GM18909 (cell line): Measurements from ENCODE around the gene KCTD1.

Source experiments
- ATAC-seq: cut with Tn5 transposase; IDR thresholded peaks from one replicate; pipeline ENCODE4 v1.9.1; 2021; ENCODE audit warnings: mild to moderate bottlenecking; ENCODE audit not compliant: unreplicated experiment, poor library complexity

KCTD1 gene

DNA sequence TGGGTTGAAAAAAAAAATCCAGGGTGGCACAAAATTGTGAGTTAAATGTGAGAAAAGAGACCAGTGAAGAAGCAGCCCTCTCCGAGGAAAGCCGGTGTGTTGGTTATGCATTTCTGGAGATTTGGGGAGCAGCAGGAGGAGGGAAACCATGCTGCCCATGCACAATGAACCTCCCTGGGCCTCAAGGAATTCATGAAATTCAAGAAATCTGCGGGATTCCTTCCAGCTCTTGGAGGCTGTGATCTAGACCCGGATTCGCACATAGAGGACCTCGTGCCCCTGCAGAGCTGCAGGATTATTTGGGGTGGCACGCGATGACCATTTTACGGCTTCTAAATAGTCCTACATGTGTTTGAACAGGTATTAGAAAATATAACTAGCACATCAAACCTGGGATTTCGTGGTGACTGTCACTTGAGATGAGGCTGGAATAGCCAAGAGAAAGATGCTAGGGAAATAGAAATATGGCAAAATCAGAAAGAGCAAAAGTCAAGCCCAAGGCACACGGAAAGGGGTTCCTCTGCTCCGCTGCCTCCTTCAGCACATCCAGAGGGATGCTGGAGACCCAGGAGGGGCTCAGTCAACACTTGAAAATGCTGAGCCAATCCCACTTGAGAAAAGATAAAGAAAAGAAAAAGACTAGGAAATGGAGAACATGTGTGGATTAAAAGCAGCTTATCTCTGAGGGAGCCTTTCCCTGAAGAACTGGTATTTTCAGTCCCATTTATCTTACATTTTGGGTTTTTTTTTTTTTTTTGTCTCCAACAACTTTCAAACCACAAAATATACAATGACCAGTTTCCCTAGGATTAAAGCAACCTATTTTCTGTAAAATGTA, 22.0 kb downstream of the KCTD1 start:
- no peak for ATAC-seq

DNA sequence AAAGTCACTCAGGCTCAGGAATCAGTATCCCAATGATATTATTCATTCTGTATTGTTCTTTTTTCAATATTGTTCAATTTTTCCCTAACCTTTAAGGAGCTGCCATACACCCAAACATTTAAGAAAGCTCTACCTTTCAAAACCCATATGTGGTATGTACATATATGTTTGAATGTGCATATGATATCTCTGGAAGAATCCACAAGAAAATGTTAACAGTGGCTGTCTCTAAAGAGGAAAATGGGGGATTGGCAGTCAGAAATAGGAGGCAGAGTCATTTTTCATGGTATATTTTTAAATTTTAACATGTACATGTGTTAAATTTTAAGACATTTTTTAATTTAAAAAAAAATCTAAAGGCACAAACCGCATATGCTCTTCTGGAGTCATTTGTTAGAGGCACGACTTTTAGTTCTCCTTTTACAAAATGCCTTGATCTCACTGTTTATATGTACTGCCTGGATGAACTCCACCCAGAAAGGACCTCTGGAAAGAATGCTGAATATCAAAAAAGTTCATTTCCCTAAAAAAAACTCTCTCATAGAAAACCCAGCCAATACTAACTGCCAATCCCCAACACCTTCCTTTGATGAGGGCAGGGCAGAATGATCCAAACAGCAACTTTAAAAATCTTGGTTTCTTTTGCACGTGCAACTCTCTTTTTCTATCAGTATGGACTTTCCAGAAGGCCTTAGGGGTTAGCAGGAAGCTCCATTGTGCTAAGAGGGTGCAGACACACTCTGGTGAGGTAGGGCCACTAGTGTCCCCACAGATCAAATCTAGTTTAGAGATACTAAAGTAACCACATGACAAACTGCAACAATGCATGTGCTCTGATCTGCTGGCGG, 23.6 kb downstream of the KCTD1 start:
- no peak for ATAC-seq

DNA sequence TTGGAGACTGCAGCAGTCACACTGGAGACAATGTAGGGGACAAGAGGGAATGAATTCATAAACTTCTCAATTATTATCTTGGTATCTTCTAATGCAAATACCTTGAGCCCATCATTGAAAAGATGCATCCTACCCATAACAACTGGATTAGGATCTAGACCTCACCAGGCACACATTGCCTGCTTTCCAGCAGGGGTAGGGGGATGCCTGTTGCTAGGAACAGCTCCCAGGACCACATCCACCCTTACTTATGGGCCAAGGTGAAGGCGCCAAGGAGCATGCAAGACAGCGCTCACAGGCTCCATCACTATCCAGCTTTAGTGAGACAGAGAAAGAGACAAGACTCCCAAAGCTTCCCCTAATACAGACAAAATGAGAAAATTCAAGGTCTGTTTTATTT, 24.4 kb downstream of the KCTD1 start:
- ATAC-seq: no peak

DNA sequence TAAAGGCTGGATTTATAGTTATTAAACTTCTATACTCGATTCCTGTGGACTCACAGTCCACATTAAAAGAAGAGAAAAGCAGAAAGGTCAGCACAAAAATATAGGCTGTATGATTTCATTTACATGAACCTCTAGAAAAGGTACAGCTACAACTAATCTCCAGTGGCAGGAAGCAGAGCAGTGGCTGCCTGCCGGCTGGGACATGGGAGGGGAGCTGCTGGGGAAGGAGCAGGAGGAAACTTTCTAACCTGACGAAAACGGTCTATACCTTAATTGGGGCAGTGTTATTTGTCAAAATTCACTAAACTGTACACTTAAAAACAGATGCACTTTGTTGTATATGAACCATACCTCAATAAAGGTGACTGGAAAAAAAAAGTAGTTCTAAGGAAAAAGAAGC, 26.7 kb downstream of the KCTD1 start:
- ATAC-seq: no peak

DNA sequence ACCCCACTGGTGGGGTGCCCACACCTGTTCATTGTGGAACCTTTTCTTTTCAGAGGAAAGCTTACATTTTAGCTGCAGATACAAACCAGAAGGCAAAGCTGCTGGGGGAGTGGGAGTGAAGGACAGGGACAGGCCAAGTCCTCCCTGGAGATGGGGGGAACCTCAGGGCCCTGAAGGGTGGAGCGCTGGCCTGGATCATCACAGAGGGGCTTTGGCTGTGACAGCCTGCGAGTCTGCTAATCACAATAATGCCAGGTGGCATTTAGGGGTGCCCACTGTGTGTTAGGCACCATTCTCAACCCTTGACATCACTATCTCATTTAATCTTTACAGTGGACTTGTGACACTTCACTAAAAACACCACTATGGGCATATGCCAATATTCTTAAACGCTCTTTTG, 27.4 kb downstream of the KCTD1 start:
- ATAC-seq: no peak

DNA sequence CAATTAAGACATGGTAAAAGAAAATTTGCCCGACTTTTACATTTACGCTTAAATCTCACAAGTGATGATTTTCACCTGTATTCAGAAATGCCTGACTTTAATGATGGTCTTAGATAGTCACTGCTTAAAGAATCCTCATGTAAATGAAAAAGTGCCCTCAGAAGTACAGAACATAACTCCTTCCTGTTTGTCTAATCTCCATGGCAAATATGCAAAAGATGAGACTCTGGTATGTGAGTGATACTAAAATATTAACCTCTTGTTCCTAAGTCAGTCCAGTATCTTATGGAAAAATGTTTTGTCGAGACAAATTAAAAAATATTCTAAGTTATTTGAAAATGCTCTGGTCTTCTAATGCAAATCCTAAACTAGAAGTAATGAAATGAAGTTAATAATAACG, 29.2 kb downstream of the KCTD1 start:
- no peak for ATAC-seq

DNA sequence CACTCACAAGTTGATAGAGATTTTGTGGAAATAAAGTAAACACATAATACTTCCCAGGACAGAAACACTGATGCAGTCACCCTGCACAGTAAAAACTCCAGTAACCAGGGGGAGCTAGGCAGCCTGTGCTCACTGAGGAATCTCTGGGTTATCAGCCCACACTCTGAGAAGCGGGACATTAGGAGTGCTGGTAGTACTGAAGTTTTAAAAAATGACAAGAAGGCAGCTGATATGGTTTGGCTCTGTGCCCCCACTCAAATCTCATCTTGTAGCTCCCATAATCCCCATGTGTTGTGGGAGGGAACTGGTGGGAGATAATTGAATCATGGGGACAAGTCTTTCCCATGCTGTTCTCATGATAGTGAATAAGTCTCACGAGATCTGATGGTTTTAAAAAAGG, 31.4 kb downstream of the KCTD1 start:
- no peak for ATAC-seq

DNA sequence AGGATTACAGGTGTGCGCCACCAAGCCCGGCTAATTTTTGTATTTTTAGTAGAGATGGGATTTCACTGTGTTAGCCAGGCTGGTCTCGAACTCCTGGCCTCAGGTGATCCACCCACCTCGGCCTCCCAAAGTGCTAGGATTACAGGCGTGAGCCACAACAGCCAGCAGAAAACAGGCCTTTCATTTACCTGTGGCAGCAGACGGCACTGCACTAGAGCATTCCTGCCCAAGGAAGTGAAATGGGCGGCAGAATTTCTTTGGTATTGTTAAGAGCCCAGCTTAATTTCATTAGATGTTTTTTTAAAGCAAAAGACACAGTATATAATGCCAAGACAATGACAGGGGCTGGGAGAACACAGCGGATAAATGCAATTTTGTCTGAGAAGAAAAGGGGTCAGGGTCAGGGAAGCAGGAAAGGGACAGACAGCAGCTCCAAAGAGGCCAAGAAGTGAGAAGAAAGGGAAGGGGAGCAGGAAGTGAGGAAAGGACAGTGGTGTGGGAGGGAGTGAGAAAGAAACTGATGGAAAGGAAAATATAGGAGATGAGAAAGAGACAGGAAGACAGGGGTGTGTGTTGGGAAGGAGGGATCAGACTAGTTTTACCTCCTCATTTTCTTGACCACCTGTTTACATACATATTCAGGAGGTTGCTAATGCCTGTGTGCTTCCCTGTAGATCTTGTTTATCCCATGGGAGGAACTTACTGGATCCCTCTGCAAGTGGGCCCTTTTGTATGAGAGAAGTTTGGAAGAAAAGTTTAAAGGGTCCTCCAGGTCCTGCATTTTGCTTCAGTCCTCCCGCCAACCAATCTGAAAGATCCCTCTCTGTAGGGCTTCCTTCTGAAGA, 32.5 kb downstream of the KCTD1 start:
- ATAC-seq: no peak

DNA sequence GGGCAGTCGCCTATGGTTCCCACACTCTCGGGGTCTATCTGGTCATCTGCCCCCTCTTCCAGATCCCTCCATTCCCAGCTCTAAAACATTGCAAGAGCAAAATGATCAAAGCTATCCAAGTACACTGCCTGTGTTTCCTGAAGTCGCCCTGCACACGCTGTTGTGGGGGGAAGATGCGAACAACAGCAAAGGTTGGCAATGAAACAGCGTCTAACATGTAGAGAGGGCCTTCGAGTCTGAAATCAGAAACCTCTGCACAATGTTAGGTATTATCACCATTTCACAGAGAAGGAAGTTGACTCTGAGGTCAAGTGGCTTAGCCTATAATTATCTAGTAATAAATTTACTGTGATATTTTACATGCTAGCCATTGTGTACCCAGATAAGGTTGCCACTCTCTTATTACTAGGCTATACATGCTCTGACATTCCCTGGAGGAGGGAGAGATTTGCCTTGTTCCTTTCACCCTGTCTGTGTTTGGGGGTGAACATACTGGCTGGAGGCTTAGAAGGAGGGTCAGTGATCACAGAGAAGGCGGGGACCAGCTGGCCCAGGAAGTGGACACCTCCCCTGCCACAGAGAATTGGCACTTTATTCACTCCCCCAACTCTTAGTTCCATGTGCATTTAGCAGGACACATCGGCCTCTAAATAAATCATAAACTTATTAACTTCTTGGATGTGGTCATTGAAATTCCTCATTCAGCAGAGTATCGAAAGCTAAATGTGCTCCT, 36.8 kb downstream of the KCTD1 start:
- ATAC-seq: no peak

DNA sequence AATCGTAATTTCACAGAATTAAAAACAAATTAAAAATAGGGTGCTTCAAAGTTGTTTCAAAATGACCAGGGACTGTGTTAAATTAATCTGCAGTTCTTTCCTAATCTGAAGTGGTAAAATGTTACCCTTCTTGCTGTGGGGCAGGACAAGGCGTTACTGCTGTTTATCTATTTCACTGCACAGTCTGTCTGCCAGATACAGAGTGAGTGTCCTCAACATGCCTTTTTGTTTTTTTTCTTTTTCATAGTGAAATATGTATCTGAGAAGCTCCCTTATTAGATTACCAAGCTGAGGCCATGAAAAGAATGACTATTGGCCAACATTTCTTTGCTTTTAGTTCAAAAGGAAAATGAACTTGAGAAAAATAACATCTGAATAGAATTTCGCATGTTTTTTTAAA, 38.0 kb downstream of the KCTD1 start:
- no peak for ATAC-seq

DNA sequence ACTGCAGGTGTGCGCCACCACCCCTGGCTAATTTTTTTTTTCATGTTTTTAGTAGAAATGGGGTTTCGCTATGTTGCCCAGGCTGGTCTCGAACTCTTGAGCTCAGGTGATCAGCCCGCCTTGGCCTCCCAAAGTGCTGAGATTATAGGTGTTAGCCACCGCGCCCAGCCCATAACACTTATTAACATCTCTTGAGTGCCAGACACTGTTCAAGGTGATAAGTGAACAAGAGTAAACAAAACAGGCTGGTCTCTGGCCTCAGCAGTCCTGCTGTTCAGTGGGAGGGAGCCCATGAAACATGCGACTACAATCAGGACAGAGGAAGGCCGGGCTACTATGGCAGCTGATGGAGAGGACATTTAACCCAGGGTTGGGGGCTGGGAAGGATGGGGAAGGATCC, 42.3 kb downstream of the KCTD1 start:
- no peak for ATAC-seq

DNA sequence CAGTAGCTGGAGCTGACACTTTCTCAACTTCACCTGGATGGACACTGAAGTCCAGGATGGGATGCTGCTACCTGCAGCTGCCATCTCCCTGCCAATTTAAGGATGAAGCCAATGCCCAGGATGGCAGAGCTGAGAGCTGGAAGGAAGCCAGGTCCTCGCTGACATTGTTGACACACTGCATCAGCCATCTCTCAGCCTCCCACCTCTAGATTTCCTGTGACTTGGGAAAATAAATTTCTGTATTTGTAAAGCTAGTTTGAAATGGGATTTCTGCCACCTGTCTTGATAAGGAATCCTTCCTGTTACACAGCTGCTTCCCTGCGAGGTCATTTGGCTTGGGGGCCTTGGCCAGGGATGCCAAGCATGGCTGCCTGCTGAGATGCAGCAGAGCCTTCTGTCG, 43.5 kb downstream of the KCTD1 start:
- no peak for ATAC-seq

DNA sequence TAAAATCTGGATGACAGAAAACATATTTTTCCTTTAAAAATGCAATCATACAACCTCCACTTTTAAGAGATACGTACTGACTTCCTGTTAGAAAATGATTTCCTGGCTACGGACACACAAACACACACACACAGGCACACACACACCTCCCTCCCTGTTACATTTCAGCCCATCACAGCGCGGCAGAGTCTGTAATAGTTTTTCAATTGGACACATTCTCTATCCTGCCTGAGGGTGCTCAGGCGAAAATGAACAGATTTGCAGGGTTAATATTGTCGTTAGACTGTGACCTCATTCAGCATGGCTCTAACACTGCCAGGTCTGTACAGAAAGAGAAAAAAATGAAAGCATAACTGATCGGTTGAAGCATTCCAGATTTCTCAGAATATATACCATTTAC, 45.0 kb downstream of the KCTD1 start:
- no peak for ATAC-seq

DNA sequence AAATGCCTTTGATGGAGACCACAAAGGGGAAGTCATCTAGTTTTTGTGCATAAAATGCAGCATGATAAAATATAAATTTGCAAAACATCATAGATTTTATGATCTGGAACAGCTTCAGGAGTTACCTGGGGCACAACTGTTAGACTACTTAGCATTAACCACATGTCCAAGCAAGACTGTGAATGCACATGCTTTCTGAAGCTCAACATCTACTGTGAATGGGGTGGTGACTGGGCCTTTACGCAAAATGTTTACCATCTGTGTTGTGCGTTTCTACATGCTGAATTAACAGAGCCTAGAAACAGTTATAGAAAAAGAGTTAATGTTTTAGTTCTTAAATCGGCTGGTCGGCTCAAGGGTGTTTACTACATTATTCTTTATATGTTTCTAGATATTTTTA, 45.5 kb downstream of the KCTD1 start:
- ATAC-seq: no peak

DNA sequence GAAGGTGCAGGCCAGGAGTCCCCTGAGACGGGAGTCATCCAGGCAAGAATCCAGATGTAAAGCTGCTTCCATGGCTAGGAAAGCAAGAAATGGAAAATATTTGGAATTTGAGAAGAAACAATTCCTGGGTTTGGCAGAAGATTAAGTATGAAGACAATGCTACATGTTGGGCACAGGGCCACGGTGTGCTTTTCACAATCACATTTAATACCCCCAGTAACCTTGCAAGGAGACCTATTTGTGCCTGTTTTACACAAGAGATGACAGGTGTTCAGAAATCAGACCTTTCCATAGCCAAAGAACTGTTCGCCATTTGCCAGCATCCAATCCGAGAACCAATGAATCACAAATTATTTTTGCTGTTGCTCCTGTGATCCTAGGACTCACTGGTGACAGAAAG, 50.5 kb downstream of the KCTD1 start:
- no peak for ATAC-seq

DNA sequence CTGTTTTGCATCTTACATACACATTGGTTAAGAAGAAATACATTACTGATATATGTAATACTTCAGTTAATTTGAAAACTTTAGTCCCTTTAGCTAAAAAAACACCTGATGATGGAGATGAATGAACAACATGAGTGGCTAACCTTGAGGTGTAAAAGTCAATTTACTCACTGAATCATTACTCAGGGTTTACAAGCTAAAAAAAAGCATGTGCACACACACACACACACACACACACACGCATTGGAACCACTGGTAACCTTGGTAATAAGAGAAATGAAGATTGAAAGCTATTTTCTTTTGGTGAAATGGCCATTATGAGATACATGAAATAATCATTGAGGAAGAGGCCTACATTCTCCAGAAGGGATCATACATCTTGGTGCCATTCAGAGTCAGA, 51.8 kb downstream of the KCTD1 start:
- no peak for ATAC-seq

DNA sequence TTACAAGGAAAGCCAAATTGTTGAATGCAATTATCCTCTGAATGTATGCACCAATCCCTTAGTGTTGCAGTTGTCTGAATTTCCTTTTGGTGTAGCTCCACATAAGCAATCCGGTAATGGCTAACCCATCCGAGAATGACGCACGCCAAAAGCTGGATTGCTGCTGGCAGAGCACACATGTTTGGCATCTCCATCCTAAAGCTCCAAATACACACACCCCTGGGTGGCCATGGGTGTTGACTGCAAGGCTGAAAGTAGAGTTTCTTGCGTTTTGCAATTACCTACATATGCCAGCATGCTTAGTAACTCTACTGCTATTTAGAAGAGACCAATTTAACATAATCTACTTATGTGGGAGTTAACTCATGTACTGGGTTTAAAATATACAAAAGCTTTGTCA, 53.1 kb downstream of the KCTD1 start:
- ATAC-seq: no peak

DNA sequence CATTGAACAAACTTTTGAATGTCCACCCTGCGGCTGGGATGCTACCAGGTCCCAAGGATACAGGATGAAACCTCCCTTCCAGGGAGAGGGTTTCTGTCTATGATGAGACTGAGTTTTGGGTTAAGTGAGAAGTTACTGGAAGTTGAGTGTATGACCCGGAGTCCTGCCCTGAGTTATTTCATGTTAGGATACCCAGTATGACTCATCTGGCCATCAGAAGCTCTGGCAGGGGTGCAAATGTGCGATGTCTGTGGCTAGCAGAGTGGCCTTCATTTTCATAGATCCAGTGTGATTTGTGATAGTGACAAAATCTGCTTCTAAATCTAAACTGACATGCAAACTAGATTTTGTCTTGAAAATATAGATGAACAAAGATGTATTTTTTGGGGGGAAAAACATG, 55.3 kb downstream of the KCTD1 start:
- no peak for ATAC-seq

DNA sequence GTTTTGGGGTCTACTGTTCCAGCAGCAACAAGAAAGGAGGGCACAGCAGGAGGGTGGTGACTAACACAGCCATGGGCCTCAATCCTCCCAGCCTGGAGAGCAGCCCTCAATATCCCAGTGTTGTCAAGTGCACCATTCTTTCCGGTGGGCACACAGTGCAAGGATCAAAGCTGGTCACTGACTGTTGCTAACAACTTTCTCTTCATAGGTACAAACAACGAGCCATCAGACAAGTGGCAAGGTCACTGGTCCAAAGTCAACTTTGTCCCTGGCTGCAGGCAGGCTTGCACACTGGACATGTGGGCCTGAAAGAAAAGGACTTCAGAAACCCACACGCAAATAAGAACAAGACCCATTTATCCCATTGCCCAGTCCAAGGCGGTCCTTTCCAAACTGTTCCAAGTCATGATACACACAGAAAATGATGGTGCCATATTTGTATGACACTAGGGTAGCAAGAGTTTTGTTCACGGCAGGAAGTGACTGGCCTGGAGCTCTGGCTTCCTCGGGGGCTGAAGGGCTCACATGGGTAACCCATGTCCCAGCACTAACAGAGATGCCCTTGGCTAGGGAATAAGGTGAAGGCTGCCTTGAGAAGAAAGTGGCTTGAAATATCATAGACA, 57.0 kb downstream of the KCTD1 start:
- ATAC-seq: no peak

DNA sequence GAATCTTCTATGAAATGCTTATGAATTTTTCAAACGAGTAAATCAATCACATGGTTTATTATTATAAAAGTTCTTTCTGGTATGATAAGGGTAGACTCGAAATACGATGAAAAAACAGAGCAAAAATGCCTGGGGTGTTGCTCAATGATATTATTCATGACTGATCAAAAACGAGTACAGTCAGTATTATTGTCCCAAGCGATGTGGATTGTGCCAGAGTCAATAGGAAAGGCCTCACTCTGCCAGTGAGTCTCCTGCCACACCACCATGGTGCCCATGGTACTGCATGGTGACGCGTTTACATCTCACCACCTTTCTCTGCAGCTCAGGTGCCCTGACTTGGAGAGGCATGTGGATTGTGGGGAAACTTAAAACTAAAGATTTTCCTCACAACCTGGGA, 58.5 kb downstream of the KCTD1 start:
- no peak for ATAC-seq
